ENCODE data around the gene RNF8. TPM values are rescaled to one million over a fixed set of nuclear protein-coding genes. Genes with fewer than 3 reads are reported as not detected.
"Not testable (repeated sequence)": the region's sequence is repeated elsewhere in the genome, so short reads cannot be mapped to it uniquely, and the experiment has no call there.

RNF8 gene
- total RNA-seq, 1 experiment from 2014 or later = 17.7 TPM

DNA sequence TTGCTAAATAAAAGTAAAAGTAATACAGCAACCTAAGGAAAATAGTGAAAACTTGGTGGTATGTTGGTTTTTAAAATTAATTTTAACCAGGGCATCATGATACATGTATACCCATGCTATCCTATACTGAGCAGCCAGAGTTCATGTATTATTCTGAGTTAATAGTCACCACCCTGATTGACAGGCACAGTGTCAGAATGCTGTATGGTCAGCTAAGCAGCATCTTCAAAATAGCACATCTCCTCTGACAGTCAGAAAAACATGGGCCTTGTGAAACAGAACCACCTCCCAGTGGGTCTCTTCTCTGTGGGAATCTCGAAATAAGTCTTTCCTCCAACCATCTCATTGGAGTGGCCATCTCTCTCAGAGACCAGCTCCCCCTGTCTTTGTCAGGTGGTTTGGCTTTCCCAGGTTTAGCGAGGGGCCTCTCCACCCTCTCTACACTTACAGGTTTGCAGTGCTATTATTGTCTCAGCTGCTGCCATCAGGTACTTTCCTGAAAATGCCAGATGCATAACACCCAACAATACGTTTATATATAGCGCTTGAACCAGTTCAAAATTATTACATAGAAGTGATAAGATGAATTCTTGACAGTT lies 47.1 kb upstream of the RNF8 start:
- Mint-ChIP-seq H3K4me3 (ENCODE audit: unreplicated experiment) (no peak overlapping the region), H3K36me3 (ENCODE audit: insufficient read depth, unreplicated experiment) (peaks cover 35% of the 10 kb centered on the region), H3K27ac (ENCODE audit: unreplicated experiment) (no peak overlapping the region), H3K27me3 (ENCODE audit: insufficient read depth, unreplicated experiment) (no peaks in the 10 kb centered on the region), H3K4me1 (ENCODE audit: low read depth, unreplicated experiment) (peaks cover 15% of the 10 kb centered on the region), H3K9me3 (ENCODE audit: unreplicated experiment) (no peaks in the 10 kb centered on the region)
- H3K4me3 ChIP-seq (ENCODE audit: low read depth, low read length) = no peak overlapping the region
- POLR2A ChIA-PET = no interaction called here
- no TSS peak for BruUV-seq (replicated peaks)
- H3K9me3 ChIP-seq = no peaks in the 10 kb centered on the region
- H3K4me1 ChIP-seq = peaks cover 9% of the 10 kb centered on the region
- CTCF ChIA-PET = no interaction called here
- DNase-seq = no peak
- H3K36me3 ChIP-seq (ENCODE audit: control insufficient read depth, insufficient read depth, low read length) = peaks cover 3% of the 10 kb centered on the region; the same call in 1 of the 2 replicates
- TF ChIP-seq, protein P1, sequence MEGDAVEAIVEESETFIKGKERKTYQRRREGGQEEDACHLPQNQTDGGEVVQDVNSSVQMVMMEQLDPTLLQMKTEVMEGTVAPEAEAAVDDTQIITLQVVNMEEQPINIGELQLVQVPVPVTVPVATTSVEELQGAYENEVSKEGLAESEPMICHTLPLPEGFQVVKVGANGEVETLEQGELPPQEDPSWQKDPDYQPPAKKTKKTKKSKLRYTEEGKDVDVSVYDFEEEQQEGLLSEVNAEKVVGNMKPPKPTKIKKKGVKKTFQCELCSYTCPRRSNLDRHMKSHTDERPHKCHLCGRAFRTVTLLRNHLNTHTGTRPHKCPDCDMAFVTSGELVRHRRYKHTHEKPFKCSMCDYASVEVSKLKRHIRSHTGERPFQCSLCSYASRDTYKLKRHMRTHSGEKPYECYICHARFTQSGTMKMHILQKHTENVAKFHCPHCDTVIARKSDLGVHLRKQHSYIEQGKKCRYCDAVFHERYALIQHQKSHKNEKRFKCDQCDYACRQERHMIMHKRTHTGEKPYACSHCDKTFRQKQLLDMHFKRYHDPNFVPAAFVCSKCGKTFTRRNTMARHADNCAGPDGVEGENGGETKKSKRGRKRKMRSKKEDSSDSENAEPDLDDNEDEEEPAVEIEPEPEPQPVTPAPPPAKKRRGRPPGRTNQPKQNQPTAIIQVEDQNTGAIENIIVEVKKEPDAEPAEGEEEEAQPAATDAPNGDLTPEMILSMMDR (IDR thresholded peaks at IDR 0.05; ENCODE audit: insufficient read depth in 1 of 2, low read depth in 1 of 2, low read length in 1 of 2, severe bottlenecking in 1 of 2, unreplicated experiment in 1 of 2) = no peak
- intact Hi-C loops (cut with micrococcal nuclease; ENCODE audit: unreplicated experiment) = no loop called here
- no peaks in the 10 kb centered on the region for H3K27me3 ChIP-seq (replicated peaks; ENCODE audit: control insufficient read depth, insufficient read depth, low read length)

DNA sequence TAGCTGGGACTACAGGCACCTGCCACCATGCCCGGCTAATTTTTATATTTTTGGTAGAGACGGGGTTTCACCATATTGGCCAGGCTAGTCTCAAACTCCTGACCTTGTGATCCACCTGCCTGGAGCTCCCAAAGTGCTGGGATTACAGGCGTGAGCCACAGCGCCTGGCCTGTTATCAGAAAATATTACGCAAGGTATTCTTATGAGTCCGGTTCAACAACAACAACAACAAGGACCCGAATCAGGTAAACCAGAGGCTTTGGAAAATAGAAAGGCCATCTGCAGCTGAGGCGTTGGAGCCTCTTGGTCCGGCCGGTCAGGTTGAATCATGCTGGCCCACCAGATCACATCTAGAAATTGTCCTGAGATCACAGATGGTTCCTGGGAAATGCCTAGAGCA lies 46.3 kb upstream of the RNF8 start:
- H3K4me3 ChIP-seq (ENCODE audit: low read depth, low read length); H3K27me3 Mint-ChIP-seq (ENCODE audit: insufficient read depth, unreplicated experiment); H3K9me3 Mint-ChIP-seq (ENCODE audit: unreplicated experiment); H3K36me3 ChIP-seq (ENCODE audit: control insufficient read depth, insufficient read depth, low read length); BruUV-seq (replicated peaks); H3K27ac Mint-ChIP-seq (ENCODE audit: unreplicated experiment); CTCF ChIA-PET; intact Hi-C loops (cut with micrococcal nuclease; ENCODE audit: unreplicated experiment); H3K4me1 ChIP-seq; H3K9me3 ChIP-seq; H3K27me3 ChIP-seq (replicated peaks; ENCODE audit: control insufficient read depth, insufficient read depth, low read length); POLR2A ChIA-PET; DNase-seq; H3K4me3 Mint-ChIP-seq (ENCODE audit: unreplicated experiment): not testable (repeated sequence)
- H3K36me3 Mint-ChIP-seq (ENCODE audit: insufficient read depth, unreplicated experiment) = peaks cover 35% of the 10 kb centered on the region
- H3K4me1 Mint-ChIP-seq (ENCODE audit: low read depth, unreplicated experiment) = peaks cover 10% of the 10 kb centered on the region

DNA sequence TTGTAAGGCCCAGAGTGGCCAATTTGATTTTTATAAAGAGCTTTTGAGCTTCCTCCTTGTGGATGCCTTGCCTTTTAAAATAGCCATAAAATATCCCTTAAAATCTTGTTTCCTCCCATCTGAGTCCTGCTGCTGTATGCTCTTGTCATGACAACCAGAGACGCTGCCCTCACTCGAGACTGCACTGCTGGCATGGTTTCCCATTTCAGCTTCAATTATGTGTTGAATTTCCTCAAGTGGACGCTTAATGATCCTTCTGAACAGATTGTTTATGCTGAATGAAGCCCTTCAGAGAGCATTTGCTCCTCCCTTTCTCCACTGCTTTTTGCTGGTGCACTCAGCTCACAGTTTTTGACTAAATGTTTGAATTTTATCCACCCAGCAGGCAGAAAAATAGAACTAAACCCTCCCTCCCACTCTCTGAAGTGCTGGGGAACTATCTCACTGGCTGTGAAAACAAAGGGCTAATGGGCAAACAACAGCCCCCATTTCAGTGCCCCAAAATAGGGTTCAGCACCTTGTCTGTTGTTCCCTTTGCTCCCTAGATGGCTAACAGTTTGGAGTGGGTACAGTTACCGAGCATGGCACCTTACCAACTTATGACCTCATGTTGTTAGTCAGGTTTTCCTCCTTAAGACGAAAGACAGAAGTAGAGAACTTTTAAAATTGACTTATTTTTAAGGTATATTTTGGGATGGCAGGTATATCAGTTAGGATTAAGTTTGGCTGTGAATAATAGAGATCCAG lies 45.5 kb upstream of the RNF8 start:
- no TSS peak for BruUV-seq (replicated peaks)
- Histone ChIP-seq H3K9me3 (no peaks in the 10 kb centered on the region), H3K27me3 (replicated peaks; ENCODE audit: control insufficient read depth, insufficient read depth, low read length) (no peaks in the 10 kb centered on the region), H3K4me1 (peaks cover 6% of the 10 kb centered on the region), H3K4me3 (ENCODE audit: low read depth, low read length) (no peak overlapping the region), H3K36me3 (ENCODE audit: control insufficient read depth, insufficient read depth, low read length) (peaks cover 3% of the 10 kb centered on the region; the same call in 1 of the 2 replicates)
- DNase-seq = no peak
- H3K4me1 Mint-ChIP-seq (ENCODE audit: low read depth, unreplicated experiment) = peaks cover 7% of the 10 kb centered on the region
- H3K36me3 Mint-ChIP-seq (ENCODE audit: insufficient read depth, unreplicated experiment) = peaks cover 31% of the 10 kb centered on the region
- H3K27me3 Mint-ChIP-seq (ENCODE audit: insufficient read depth, unreplicated experiment) = no peaks in the 10 kb centered on the region
- CTCF ChIA-PET = no interaction called here
- no peaks in the 10 kb centered on the region for H3K9me3 Mint-ChIP-seq (ENCODE audit: unreplicated experiment)
- intact Hi-C loops (cut with micrococcal nuclease; ENCODE audit: unreplicated experiment) = no loop called here
- TF ChIP-seq, protein P1 (IDR thresholded peaks at IDR 0.05; ENCODE audit: insufficient read depth in 1 of 2, low read depth in 1 of 2, low read length in 1 of 2, severe bottlenecking in 1 of 2, unreplicated experiment in 1 of 2) = no peak
- H3K4me3 Mint-ChIP-seq (ENCODE audit: unreplicated experiment) = no peak overlapping the region
- H3K27ac Mint-ChIP-seq (ENCODE audit: unreplicated experiment) = no peak overlapping the region
- POLR2A ChIA-PET = no interaction called here

Data from Caco-2 (cell line).